Measurements from ENCODE around the gene NRG4. TPM values are rescaled to one million over a fixed set of nuclear protein-coding genes. Genes with fewer than 3 reads are reported as not detected.
"Not testable (repeated sequence)": the region's sequence is repeated elsewhere in the genome, so short reads cannot be mapped to it uniquely, and the experiment has no call there.

The NRG4 gene
- total RNA-seq, 1 donor from 2014 or later = not detected

GRCh38 chr15:75921732-75922703 is 90.2 kb downstream of the NRG4 start:
- H3K4me3 ChIP-seq (ENCODE audit: low read depth, low read length) = no peak overlapping the region
- TF ChIP-seq CTCF (conservative IDR thresholded peaks at IDR 0.05; ENCODE audit: low read depth, low read length) = peak; percentile 70
- DNase-seq (ENCODE audit: low read depth) = peak; percentile 64

- H3K4me3 ChIP-seq (ENCODE audit: low read depth, low read length) = no peak overlapping the region
- no peak for DNase-seq (ENCODE audit: low read depth)
- TF ChIP-seq CTCF (conservative IDR thresholded peaks at IDR 0.05; ENCODE audit: low read depth, low read length) = no peak
Measured at GRCh38 chr15:75920079-75920478, 92.1 kb downstream of the NRG4 start.

- no peak for TF ChIP-seq CTCF (conservative IDR thresholded peaks at IDR 0.05; ENCODE audit: low read depth, low read length)
- no peak for DNase-seq (ENCODE audit: low read depth)
- no peak overlapping the region for H3K4me3 ChIP-seq (ENCODE audit: low read depth, low read length)
Measured at GRCh38 chr15:75918135-75918534, 94.1 kb downstream of the NRG4 start.

GRCh38 chr15:75916978-75917377 is 95.2 kb downstream of the NRG4 start:
- no peak for DNase-seq (ENCODE audit: low read depth)
- no peak for TF ChIP-seq CTCF (conservative IDR thresholded peaks at IDR 0.05; ENCODE audit: low read depth, low read length)
- H3K4me3 ChIP-seq (ENCODE audit: low read depth, low read length) = no peak overlapping the region

GRCh38 chr15:75910355-75910754 is 101.9 kb downstream of the NRG4 start:
- not testable (repeated sequence) for H3K4me3 ChIP-seq (ENCODE audit: low read depth, low read length); DNase-seq (ENCODE audit: low read depth)

- H3K4me3 ChIP-seq (ENCODE audit: low read depth, low read length) = no peak overlapping the region
- no peak for DNase-seq (ENCODE audit: low read depth)
- TF ChIP-seq CTCF (conservative IDR thresholded peaks at IDR 0.05; ENCODE audit: low read depth, low read length) = no peak
Measured at GRCh38 chr15:75905231-75905630, 107.0 kb downstream of the NRG4 start.

- H3K4me3 ChIP-seq (ENCODE audit: low read depth, low read length) = peak within 1 kb of the TSS; percentile 93
- no peak for TF ChIP-seq CTCF (conservative IDR thresholded peaks at IDR 0.05; ENCODE audit: low read depth, low read length)
- no peak for DNase-seq (ENCODE audit: low read depth)
Measured at GRCh38 chr15:75903331-75904239, 108.6 kb downstream of the NRG4 start, which contains the start of gene FBXO22. Gene FBXO22, plus strand, starts transcription at chr15:75903878. Its CDS starts 86 bp downstream, at chr15:75903964.
